ENCODE results near the gene SLC9A2.

- TF ChIP-seq CTCF (IDR thresholded peaks at IDR 0.05): no peak
- no peak for TF ChIP-seq EZH2 (IDR thresholded peaks at IDR 0.05)
- no peak for TF ChIP-seq EZH2phosphoT487 (IDR thresholded peaks at IDR 0.05)
Observed at GRCh38 chr2:102696463-102696862, 77.1 kb downstream of the SLC9A2 start.

All from neural progenitor cell (in vitro differentiated cells).